ENCODE results near the gene JAG1.

The JAG1 gene

GRCh38 chr20:10699489-10699888 is 25.7 kb upstream of the JAG1 start:
- Histone ChIP-seq H3K36me3 (ENCODE audit: insufficient read depth, insufficient read length, low read length) (no peaks in the 10 kb centered on the region), H3K4me1 (ENCODE audit: insufficient read depth, insufficient read length) (no peaks in the 10 kb centered on the region), H3K9me3 (ENCODE audit: insufficient read depth, low read length) (no peaks in the 10 kb centered on the region; the same call in 1 of the 2 replicates), H3K9ac (ENCODE audit: insufficient read length, low read depth) (no peak overlapping the region), H3K4me3 (ENCODE audit: insufficient read length, low read depth) (no peak overlapping the region), H3K27me3 (ENCODE audit: insufficient read depth, insufficient read length) (no peaks in the 10 kb centered on the region)
- no peak for TF ChIP-seq ZNF274 (IDR thresholded peaks at IDR 0.05; ENCODE audit: low read depth, low read length)
- TF ChIP-seq SUZ12 (IDR thresholded peaks at IDR 0.05; ENCODE audit: extremely low read depth, insufficient read depth, insufficient read length): no peak
- no peak for TF ChIP-seq YY1 (IDR thresholded peaks at IDR 0.05; ENCODE audit: insufficient read depth, insufficient read length)
- no peak for DNase-seq (ENCODE audit: low read depth, low spot score)

GRCh38 chr20:10696650-10697049 is 22.9 kb upstream of the JAG1 start:
- H3K9me3 ChIP-seq (ENCODE audit: insufficient read depth, low read length): no peaks in the 10 kb centered on the region; the same call in 1 of the 2 replicates
- H3K9ac ChIP-seq (ENCODE audit: insufficient read length, low read depth): no peak overlapping the region
- no peaks in the 10 kb centered on the region for H3K27me3 ChIP-seq (ENCODE audit: insufficient read depth, insufficient read length)
- no peak overlapping the region for H3K4me3 ChIP-seq (ENCODE audit: insufficient read length, low read depth)
- no peak for DNase-seq (ENCODE audit: low read depth, low spot score)
- no peaks in the 10 kb centered on the region for H3K4me1 ChIP-seq (ENCODE audit: insufficient read depth, insufficient read length)
- no peaks in the 10 kb centered on the region for H3K36me3 ChIP-seq (ENCODE audit: insufficient read depth, insufficient read length, low read length)
- TF ChIP-seq YY1 (IDR thresholded peaks at IDR 0.05; ENCODE audit: insufficient read depth, insufficient read length) (no peak), ZNF274 (IDR thresholded peaks at IDR 0.05; ENCODE audit: low read depth, low read length) (no peak), SUZ12 (IDR thresholded peaks at IDR 0.05; ENCODE audit: extremely low read depth, insufficient read depth, insufficient read length) (no peak)

- Histone ChIP-seq H3K4me3 (ENCODE audit: insufficient read length, low read depth) (no peak overlapping the region), H3K9ac (ENCODE audit: insufficient read length, low read depth) (no peak overlapping the region), H3K36me3 (ENCODE audit: insufficient read depth, insufficient read length, low read length) (no peaks in the 10 kb centered on the region), H3K27me3 (ENCODE audit: insufficient read depth, insufficient read length) (no peaks in the 10 kb centered on the region), H3K9me3 (ENCODE audit: insufficient read depth, low read length) (no peaks in the 10 kb centered on the region), H3K4me1 (ENCODE audit: insufficient read depth, insufficient read length) (no peaks in the 10 kb centered on the region)
- TF ChIP-seq YY1 (IDR thresholded peaks at IDR 0.05; ENCODE audit: insufficient read depth, insufficient read length) (no peak), ZNF274 (IDR thresholded peaks at IDR 0.05; ENCODE audit: low read depth, low read length) (no peak), SUZ12 (IDR thresholded peaks at IDR 0.05; ENCODE audit: extremely low read depth, insufficient read depth, insufficient read length) (no peak)
- no peak for DNase-seq (ENCODE audit: low read depth, low spot score)
Observed at GRCh38 chr20:10689385-10689784, 15.6 kb upstream of the JAG1 start.

- TF ChIP-seq SUZ12 (IDR thresholded peaks at IDR 0.05; ENCODE audit: extremely low read depth, insufficient read depth, insufficient read length): no peak
- no peak for TF ChIP-seq YY1 (IDR thresholded peaks at IDR 0.05; ENCODE audit: insufficient read depth, insufficient read length)
- TF ChIP-seq ZNF274 (IDR thresholded peaks at IDR 0.05; ENCODE audit: low read depth, low read length): no peak
- H3K4me3 ChIP-seq (ENCODE audit: insufficient read length, low read depth): no peak overlapping the region
- no peaks in the 10 kb centered on the region for H3K36me3 ChIP-seq (ENCODE audit: insufficient read depth, insufficient read length, low read length)
- no peaks in the 10 kb centered on the region for H3K9me3 ChIP-seq (ENCODE audit: insufficient read depth, low read length)
- H3K9ac ChIP-seq (ENCODE audit: insufficient read length, low read depth): no peak overlapping the region
- no peaks in the 10 kb centered on the region for H3K27me3 ChIP-seq (ENCODE audit: insufficient read depth, insufficient read length)
- DNase-seq (ENCODE audit: low read depth, low spot score): no peak
- H3K4me1 ChIP-seq (ENCODE audit: insufficient read depth, insufficient read length): no peaks in the 10 kb centered on the region
Observed at GRCh38 chr20:10687895-10688294, 14.1 kb upstream of the JAG1 start.

- Histone ChIP-seq H3K4me1 (ENCODE audit: insufficient read depth, insufficient read length) (no peaks in the 10 kb centered on the region), H3K36me3 (ENCODE audit: insufficient read depth, insufficient read length, low read length) (no peaks in the 10 kb centered on the region), H3K9me3 (ENCODE audit: insufficient read depth, low read length) (no peaks in the 10 kb centered on the region), H3K27me3 (ENCODE audit: insufficient read depth, insufficient read length) (no peaks in the 10 kb centered on the region), H3K9ac (ENCODE audit: insufficient read length, low read depth) (no peak overlapping the region), H3K4me3 (ENCODE audit: insufficient read length, low read depth) (no peak overlapping the region)
- TF ChIP-seq YY1 (IDR thresholded peaks at IDR 0.05; ENCODE audit: insufficient read depth, insufficient read length) (no peak), ZNF274 (IDR thresholded peaks at IDR 0.05; ENCODE audit: low read depth, low read length) (no peak), SUZ12 (IDR thresholded peaks at IDR 0.05; ENCODE audit: extremely low read depth, insufficient read depth, insufficient read length) (no peak)
- no peak for DNase-seq (ENCODE audit: low read depth, low spot score)
Observed at GRCh38 chr20:10686356-10687133, 12.7 kb upstream of the JAG1 start.

GRCh38 chr20:10683537-10683936 is 9.7 kb upstream of the JAG1 start:
- TF ChIP-seq SUZ12 (IDR thresholded peaks at IDR 0.05; ENCODE audit: extremely low read depth, insufficient read depth, insufficient read length): no peak
- TF ChIP-seq YY1 (IDR thresholded peaks at IDR 0.05; ENCODE audit: insufficient read depth, insufficient read length): no peak
- no peak for TF ChIP-seq ZNF274 (IDR thresholded peaks at IDR 0.05; ENCODE audit: low read depth, low read length)
- H3K4me1 ChIP-seq (ENCODE audit: insufficient read depth, insufficient read length): no peaks in the 10 kb centered on the region

GRCh38 chr20:10682939-10683338 is 9.1 kb upstream of the JAG1 start:
- Histone ChIP-seq H3K4me1 (ENCODE audit: insufficient read depth, insufficient read length) (no peaks in the 10 kb centered on the region), H3K27me3 (ENCODE audit: insufficient read depth, insufficient read length) (no peaks in the 10 kb centered on the region), H3K36me3 (ENCODE audit: insufficient read depth, insufficient read length, low read length) (no peaks in the 10 kb centered on the region), H3K9ac (ENCODE audit: insufficient read length, low read depth) (no peak overlapping the region), H3K4me3 (ENCODE audit: insufficient read length, low read depth) (no peak overlapping the region), H3K9me3 (ENCODE audit: insufficient read depth, low read length) (no peaks in the 10 kb centered on the region)
- no peak for TF ChIP-seq SUZ12 (IDR thresholded peaks at IDR 0.05; ENCODE audit: extremely low read depth, insufficient read depth, insufficient read length)
- no peak for TF ChIP-seq ZNF274 (IDR thresholded peaks at IDR 0.05; ENCODE audit: low read depth, low read length)
- no peak for TF ChIP-seq YY1 (IDR thresholded peaks at IDR 0.05; ENCODE audit: insufficient read depth, insufficient read length)
- DNase-seq (ENCODE audit: low read depth, low spot score): no peak

More at GRCh38 chr20:10683537-10683936, 9.7 kb upstream of the JAG1 start:
- DNase-seq (ENCODE audit: low read depth, low spot score): no peak
- Histone ChIP-seq H3K4me3 (ENCODE audit: insufficient read length, low read depth) (no peak overlapping the region), H3K36me3 (ENCODE audit: insufficient read depth, insufficient read length, low read length) (no peaks in the 10 kb centered on the region), H3K27me3 (ENCODE audit: insufficient read depth, insufficient read length) (no peaks in the 10 kb centered on the region), H3K9me3 (ENCODE audit: insufficient read depth, low read length) (no peaks in the 10 kb centered on the region), H3K9ac (ENCODE audit: insufficient read length, low read depth) (no peak overlapping the region)

All from NT2/D1 (cell line).